HepG2 (cell line): ENCODE results near the gene CKS1B. TPM values are rescaled to one million over a fixed set of nuclear protein-coding genes. Genes with fewer than 3 reads are reported as not detected.

Experiments
- EEA1 ChIP-seq: sonication (generic); formaldehyde crosslinking; IDR thresholded peaks from 2 replicates; pipeline ENCODE4 v1.5.1; 2020; ENCODE audit warnings: mild to moderate bottlenecking, missing genetic modification reagents, borderline replicate concordance
- FOXK2 ChIP-seq: fragments of 450-650 bp; IDR thresholded peaks from 2 replicates; pipeline ENCODE4 v1.6.1; 2016
- MEF2D ChIP-seq: sonication (generic); formaldehyde crosslinking; IDR thresholded peaks from 2 replicates; pipeline ENCODE4 v1.5.1; 2020; ENCODE audit warnings: mild to moderate bottlenecking, missing genetic modification reagents
- SYNCRIP ChIP-seq: fragments of 200-400 bp; formaldehyde crosslinking; IDR thresholded peaks from 2 replicates; pipeline ENCODE4 v1.6.1; 2018; ENCODE audit warnings: mild to moderate bottlenecking, low read depth, low read length; ENCODE audit not compliant: insufficient read depth
- TP53 ChIP-seq: sonication (generic); formaldehyde crosslinking; conservative IDR thresholded peaks from 2 replicates; pipeline ENCODE4 v1.4.0; 2020; ENCODE audit warnings: missing genetic modification reagents
- ZNF530 ChIP-seq: sonication (generic); formaldehyde crosslinking; IDR thresholded peaks from 2 replicates; pipeline ENCODE4 v1.5.0; 2020; ENCODE audit warnings: low read depth, mild to moderate bottlenecking, missing genetic modification reagents
- ZNF546 ChIP-seq: sonication (generic); formaldehyde crosslinking; conservative IDR thresholded peaks from 2 replicates; pipeline ENCODE4 v1.8.1; 2023; ENCODE audit warnings: mild to moderate bottlenecking, missing genetic modification reagents
- ZNF562 ChIP-seq: sonication (generic); formaldehyde crosslinking; IDR thresholded peaks from 2 replicates; pipeline ENCODE4 v1.8.0; 2022; ENCODE audit warnings: missing genetic modification reagents, borderline replicate concordance
- ZNF572 ChIP-seq: sonication (generic); formaldehyde crosslinking; IDR thresholded peaks from 2 replicates; pipeline ENCODE4 v1.5.1; 2020; ENCODE audit warnings: mild to moderate bottlenecking, missing genetic modification reagents
- ZNF629 ChIP-seq: sonication (generic); formaldehyde crosslinking; conservative IDR thresholded peaks from 2 replicates; pipeline ENCODE4 v1.5.0; 2020; ENCODE audit warnings: missing genetic modification reagents
- ZNF816 ChIP-seq: sonication (generic); formaldehyde crosslinking; IDR thresholded peaks from 2 replicates; pipeline ENCODE4 v1.8.0; 2022; ENCODE audit warnings: missing genetic modification reagents, mild to moderate bottlenecking, borderline replicate concordance
- ZSCAN29 ChIP-seq: sonication (generic); formaldehyde crosslinking; conservative IDR thresholded peaks from 2 replicates; pipeline ENCODE4 v1.4.0; 2020; ENCODE audit warnings: mild to moderate bottlenecking, missing genetic modification reagents
- polyA plus RNA-seq, 8 experiments: library from polyadenylated mRNA; depleted of rRNA in 3 of 8; stranded (reverse) in 7 of 8; unstranded in 1 of 8; fragments of >200 nt; fragmentation: Illumina TruSeq in 4 of 8; extraction: Trizol in 4 of 8; gene quantifications; 2 replicates each; pipeline versions ENCODE4 v1.2.1 to v1.2.3, GENCODE V29; 2011 to 2016; ENCODE audit warnings: low read depth in 4 of 8, missing spikeins in 1 of 8, mixed read lengths in 1 of 8; ENCODE audit not compliant: insufficient read depth in 1 of 8
- total RNA-seq, 5 experiments: library from RNA; depleted of rRNA; stranded (reverse); fragments of >200 nt; fragmentation: Illumina TruSeq; extraction: Trizol; gene quantifications; 2 replicates each; pipeline ENCODE4 v1.2.3, GENCODE V29; 2016; ENCODE audit warnings: low read depth in 1 of 5
- TF ChIP-seq, protein P1 (sequence below): sonication (generic); formaldehyde crosslinking; IDR thresholded peaks from 2 replicates; pipeline ENCODE4 v1.4.0; 2020; ENCODE audit warnings: missing genetic modification reagents
- TF ChIP-seq, protein P2 (sequence below): sonication (generic); formaldehyde crosslinking; IDR thresholded peaks from 2 replicates; pipeline ENCODE4 v1.9.0; 2021; ENCODE audit warnings: mild to moderate bottlenecking, missing genetic modification reagents
- TF ChIP-seq, protein P3 (sequence below): sonication (generic); formaldehyde crosslinking; IDR thresholded peaks from 2 replicates; pipeline ENCODE4 v1.5.0; 2020; ENCODE audit warnings: mild to moderate bottlenecking, missing genetic modification reagents, borderline replicate concordance
- TF ChIP-seq, protein P4 (sequence below): sonication (generic); formaldehyde crosslinking; IDR thresholded peaks from 2 replicates; pipeline ENCODE4 v1.4.0; 2020; ENCODE audit warnings: missing genetic modification reagents

CKS1B gene
- total and polyA plus RNA-seq, 2 of the 13 experiments (the other 11 are each of a cell fraction or from before 2014, with no cell fraction given), result 217 to 222 TPM

DNA sequence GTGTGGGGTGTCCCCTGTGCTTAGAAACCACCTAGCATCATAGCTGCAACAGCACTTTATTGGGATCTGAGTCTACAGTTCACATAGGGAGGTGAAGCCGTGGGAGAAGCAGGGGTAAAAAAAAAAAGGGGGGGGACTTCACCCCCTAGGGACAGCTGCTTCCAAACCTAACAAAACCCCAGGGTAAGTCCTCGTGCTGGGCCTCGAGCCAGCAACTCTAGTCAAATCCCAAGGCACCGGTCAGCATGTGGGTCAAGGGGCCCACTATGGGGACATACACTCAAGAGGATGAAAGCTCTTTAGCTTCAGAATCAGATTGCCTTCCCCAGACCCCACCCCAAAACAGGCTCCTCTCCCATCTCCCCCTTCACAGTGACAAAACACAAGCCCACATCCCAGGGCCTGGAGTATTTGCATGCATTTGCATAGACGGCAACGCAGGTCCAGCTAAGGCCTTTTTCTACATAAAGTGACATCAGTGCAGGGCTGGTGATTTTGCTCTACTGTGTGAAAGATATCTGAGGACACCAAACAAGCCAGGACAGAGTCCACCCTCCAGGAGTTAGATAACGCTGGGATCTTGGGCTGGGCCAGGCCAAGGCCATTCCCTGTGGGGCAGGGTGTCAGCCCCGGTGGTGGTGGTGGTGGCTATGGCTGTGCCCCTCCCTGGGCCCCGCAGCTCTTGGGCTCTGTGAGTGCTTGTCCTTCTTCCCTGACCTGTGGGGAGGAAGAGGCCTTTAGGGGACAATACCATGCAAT, 29.9 kb upstream of the CKS1B start (continued):
- TF ChIP-seq, protein P1, sequence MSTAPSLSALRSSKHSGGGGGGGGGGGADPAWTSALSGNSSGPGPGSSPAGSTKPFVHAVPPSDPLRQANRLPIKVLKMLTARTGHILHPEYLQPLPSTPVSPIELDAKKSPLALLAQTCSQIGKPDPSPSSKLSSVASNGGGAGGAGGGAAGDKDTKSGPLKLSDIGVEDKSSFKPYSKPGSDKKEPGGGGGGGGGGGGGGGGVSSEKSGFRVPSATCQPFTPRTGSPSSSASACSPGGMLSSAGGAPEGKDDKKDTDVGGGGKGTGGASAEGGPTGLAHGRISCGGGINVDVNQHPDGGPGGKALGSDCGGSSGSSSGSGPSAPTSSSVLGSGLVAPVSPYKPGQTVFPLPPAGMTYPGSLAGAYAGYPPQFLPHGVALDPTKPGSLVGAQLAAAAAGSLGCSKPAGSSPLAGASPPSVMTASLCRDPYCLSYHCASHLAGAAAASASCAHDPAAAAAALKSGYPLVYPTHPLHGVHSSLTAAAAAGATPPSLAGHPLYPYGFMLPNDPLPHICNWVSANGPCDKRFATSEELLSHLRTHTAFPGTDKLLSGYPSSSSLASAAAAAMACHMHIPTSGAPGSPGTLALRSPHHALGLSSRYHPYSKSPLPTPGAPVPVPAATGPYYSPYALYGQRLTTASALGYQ (CRISPR knock-in tag), result no peak
- 0 out of 2 replicates have a peak, but pooled peaks have one; percentile 76 for TF ChIP-seq ZNF546 (CRISPR knock-in tag)
- TF ChIP-seq ZNF562 (CRISPR knock-in tag), result no peak
- TF ChIP-seq, protein P2, sequence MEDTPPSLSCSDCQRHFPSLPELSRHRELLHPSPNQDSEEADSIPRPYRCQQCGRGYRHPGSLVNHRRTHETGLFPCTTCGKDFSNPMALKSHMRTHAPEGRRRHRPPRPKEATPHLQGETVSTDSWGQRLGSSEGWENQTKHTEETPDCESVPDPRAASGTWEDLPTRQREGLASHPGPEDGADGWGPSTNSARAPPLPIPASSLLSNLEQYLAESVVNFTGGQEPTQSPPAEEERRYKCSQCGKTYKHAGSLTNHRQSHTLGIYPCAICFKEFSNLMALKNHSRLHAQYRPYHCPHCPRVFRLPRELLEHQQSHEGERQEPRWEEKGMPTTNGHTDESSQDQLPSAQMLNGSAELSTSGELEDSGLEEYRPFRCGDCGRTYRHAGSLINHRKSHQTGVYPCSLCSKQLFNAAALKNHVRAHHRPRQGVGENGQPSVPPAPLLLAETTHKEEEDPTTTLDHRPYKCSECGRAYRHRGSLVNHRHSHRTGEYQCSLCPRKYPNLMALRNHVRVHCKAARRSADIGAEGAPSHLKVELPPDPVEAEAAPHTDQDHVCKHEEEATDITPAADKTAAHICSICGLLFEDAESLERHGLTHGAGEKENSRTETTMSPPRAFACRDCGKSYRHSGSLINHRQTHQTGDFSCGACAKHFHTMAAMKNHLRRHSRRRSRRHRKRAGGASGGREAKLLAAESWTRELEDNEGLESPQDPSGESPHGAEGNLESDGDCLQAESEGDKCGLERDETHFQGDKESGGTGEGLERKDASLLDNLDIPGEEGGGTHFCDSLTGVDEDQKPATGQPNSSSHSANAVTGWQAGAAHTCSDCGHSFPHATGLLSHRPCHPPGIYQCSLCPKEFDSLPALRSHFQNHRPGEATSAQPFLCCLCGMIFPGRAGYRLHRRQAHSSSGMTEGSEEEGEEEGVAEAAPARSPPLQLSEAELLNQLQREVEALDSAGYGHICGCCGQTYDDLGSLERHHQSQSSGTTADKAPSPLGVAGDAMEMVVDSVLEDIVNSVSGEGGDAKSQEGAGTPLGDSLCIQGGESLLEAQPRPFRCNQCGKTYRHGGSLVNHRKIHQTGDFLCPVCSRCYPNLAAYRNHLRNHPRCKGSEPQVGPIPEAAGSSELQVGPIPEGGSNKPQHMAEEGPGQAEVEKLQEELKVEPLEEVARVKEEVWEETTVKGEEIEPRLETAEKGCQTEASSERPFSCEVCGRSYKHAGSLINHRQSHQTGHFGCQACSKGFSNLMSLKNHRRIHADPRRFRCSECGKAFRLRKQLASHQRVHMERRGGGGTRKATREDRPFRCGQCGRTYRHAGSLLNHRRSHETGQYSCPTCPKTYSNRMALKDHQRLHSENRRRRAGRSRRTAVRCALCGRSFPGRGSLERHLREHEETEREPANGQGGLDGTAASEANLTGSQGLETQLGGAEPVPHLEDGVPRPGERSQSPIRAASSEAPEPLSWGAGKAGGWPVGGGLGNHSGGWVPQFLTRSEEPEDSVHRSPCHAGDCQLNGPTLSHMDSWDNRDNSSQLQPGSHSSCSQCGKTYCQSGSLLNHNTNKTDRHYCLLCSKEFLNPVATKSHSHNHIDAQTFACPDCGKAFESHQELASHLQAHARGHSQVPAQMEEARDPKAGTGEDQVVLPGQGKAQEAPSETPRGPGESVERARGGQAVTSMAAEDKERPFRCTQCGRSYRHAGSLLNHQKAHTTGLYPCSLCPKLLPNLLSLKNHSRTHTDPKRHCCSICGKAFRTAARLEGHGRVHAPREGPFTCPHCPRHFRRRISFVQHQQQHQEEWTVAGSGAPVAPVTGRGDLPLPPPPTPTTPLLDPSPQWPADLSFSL (CRISPR knock-in tag), result no peak
- 0 out of 2 replicates have a peak, but pooled peaks have one; percentile 31 for TF ChIP-seq ZNF629 (CRISPR knock-in tag)
- no peak for TF ChIP-seq ZNF530 (CRISPR knock-in tag)
- 0 out of 2 replicates have a peak, but pooled peaks have one; percentile 50 for TF ChIP-seq TP53
- peak; percentile 87 for TF ChIP-seq MEF2D (CRISPR knock-in tag)
- TF ChIP-seq EEA1 (CRISPR knock-in tag), result no peak
- peak; percentile 74; the same call in 1 of the 2 replicates for TF ChIP-seq ZNF816 (CRISPR knock-in tag)
- no peak for TF ChIP-seq ZNF572 (CRISPR knock-in tag)
- TF ChIP-seq, protein P3, sequence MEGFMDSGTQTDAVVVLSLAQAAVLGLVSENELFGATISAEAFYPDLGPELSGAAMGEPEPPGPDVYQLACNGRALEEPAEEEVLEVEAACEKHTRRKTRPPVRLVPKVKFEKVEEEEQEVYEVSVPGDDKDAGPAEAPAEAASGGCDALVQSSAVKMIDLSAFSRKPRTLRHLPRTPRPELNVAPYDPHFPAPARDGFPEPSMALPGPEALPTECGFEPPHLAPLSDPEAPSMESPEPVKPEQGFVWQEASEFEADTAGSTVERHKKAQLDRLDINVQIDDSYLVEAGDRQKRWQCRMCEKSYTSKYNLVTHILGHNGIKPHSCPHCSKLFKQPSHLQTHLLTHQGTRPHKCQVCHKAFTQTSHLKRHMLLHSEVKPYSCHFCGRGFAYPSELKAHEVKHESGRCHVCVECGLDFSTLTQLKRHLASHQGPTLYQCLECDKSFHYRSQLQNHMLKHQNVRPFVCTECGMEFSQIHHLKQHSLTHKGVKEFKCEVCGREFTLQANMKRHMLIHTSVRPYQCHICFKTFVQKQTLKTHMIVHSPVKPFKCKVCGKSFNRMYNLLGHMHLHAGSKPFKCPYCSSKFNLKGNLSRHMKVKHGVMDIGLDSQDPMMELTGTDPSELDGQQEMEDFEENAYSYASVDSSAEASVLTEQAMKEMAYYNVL (CRISPR knock-in tag), result peak; percentile 72
- no peak for TF ChIP-seq SYNCRIP
- TF ChIP-seq FOXK2, result no peak
- TF ChIP-seq, protein P4, sequence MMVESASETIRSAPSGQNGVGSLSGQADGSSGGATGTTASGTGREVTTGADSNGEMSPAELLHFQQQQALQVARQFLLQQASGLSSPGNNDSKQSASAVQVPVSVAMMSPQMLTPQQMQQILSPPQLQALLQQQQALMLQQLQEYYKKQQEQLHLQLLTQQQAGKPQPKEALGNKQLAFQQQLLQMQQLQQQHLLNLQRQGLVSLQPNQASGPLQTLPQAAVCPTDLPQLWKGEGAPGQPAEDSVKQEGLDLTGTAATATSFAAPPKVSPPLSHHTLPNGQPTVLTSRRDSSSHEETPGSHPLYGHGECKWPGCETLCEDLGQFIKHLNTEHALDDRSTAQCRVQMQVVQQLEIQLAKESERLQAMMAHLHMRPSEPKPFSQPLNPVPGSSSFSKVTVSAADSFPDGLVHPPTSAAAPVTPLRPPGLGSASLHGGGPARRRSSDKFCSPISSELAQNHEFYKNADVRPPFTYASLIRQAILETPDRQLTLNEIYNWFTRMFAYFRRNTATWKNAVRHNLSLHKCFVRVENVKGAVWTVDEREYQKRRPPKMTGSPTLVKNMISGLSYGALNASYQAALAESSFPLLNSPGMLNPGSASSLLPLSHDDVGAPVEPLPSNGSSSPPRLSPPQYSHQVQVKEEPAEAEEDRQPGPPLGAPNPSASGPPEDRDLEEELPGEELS (CRISPR knock-in tag), result peak; percentile 69; the same call in 1 of the 2 replicates
- 0 out of 2 replicates have a peak, but pooled peaks have one; percentile 15 for TF ChIP-seq ZSCAN29 (CRISPR knock-in tag)
